MM.1S (cell line): ENCODE measurements around the gene NMB.

Source experiments
- DNase-seq: peaks from one replicate; pipeline ENCODE4 v3.0.0-alpha.2; 2015
- H2AFZ ChIP-seq: fragments of 300-600 bp; sonication (generic); 2 replicates; pipeline ENCODE4 v1.6.0; 2016; ENCODE audit warnings: antibody characterized with exemption, low read length
- H3F3A ChIP-seq: fragments of 300-600 bp; sonication (generic); 2 replicates; pipeline ENCODE4 v1.6.1; 2016; ENCODE audit warnings: mild to moderate bottlenecking, antibody characterized with exemption, low read length, moderate library complexity, mixed read lengths; ENCODE audit not compliant: insufficient read depth
- H3K27ac ChIP-seq: fragments of 300-600 bp; sonication (generic); 2 replicates; pipeline ENCODE4 v1.5.1; 2016; ENCODE audit warnings: mild to moderate bottlenecking, low read length
- H3K27me3 ChIP-seq: fragments of 300-600 bp; sonication (generic); replicated peaks from 2 replicates; pipeline ENCODE4 v1.6.0; 2016; ENCODE audit warnings: low read length; ENCODE audit not compliant: insufficient read depth
- H3K36me3 ChIP-seq: fragments of 300-600 bp; sonication (generic); replicated peaks from 2 replicates; pipeline ENCODE4 v1.6.1; 2016; ENCODE audit warnings: mild to moderate bottlenecking, low read length, mixed read lengths; ENCODE audit not compliant: insufficient read depth
- H3K4me1 ChIP-seq: fragments of 300-600 bp; sonication (generic); 2 replicates; pipeline ENCODE4 v1.6.1; 2016; ENCODE audit warnings: low read length, mixed read lengths
- H3K4me2 ChIP-seq: fragments of 300-600 bp; sonication (generic); 2 replicates; pipeline ENCODE4 v1.6.0; 2016; ENCODE audit warnings: low read depth, low read length
- H3K4me3 ChIP-seq: fragments of 300-600 bp; sonication (generic); 2 replicates; pipeline ENCODE4 v1.5.1; 2016; ENCODE audit warnings: low read length, mixed read lengths
- H3K79me2 ChIP-seq: fragments of 300-600 bp; sonication (generic); 2 replicates; pipeline ENCODE4 v1.6.1; 2016; ENCODE audit warnings: mixed run types, low read length, mixed read lengths
- H3K9ac ChIP-seq: fragments of 300-600 bp; sonication (generic); 2 replicates; pipeline ENCODE4 v1.6.1; 2016; ENCODE audit warnings: low read length, mixed read lengths
- H3K9me2 ChIP-seq: fragments of 300-600 bp; sonication (generic); replicated peaks from 2 replicates; pipeline ENCODE4 v1.6.1; 2016; ENCODE audit warnings: mild to moderate bottlenecking, low read length, mixed read lengths; ENCODE audit not compliant: insufficient read depth
- H3K9me3 ChIP-seq: fragments of 300-600 bp; sonication (generic); replicated peaks from 2 replicates; pipeline ENCODE4 v1.6.1; 2016; ENCODE audit warnings: mild to moderate bottlenecking, low read length, mixed read lengths; ENCODE audit not compliant: insufficient read depth
- H4K20me1 ChIP-seq: fragments of 300-600 bp; sonication (generic); 2 replicates; pipeline ENCODE4 v1.6.1; 2016; ENCODE audit warnings: mild to moderate bottlenecking, low read length, moderate library complexity, mixed read lengths; ENCODE audit not compliant: insufficient read depth
- CTCF ChIP-seq: fragments of 300-600 bp; sonication (generic); IDR thresholded peaks from 2 replicates; pipeline ENCODE4 v1.5.1; 2016; ENCODE audit warnings: antibody characterized with exemption, low read length, mixed read lengths
- EZH2 ChIP-seq: fragments of 300-600 bp; sonication (generic); optimal IDR thresholded peaks from 2 replicates; pipeline ENCODE3; 2017; ENCODE audit warnings: low read depth, mild to moderate bottlenecking, antibody characterized with exemption, low read length, mixed read lengths
- EZH2phosphoT487 ChIP-seq: fragments of 300-600 bp; sonication (generic); IDR thresholded peaks from 2 replicates; pipeline ENCODE4 v1.6.1; 2018; ENCODE audit warnings: antibody characterized with exemption, low read length

The NMB gene

GRCh38 chr15:84648539-84648938 is 9.5 kb downstream of the NMB start:
- Histone ChIP-seq H3K36me3 (0 out of 2 replicates have a peak, but pooled peaks cover 11% of the 10 kb centered on the region), H3K4me1 (no peaks in the 10 kb centered on the region), H3K9me2 (no peaks in the 10 kb centered on the region), H4K20me1 (no peaks in the 10 kb centered on the region), H3F3A (0 out of 2 replicates have a peak, but pooled peaks cover 1% of the 10 kb centered on the region), H3K27me3 (no peaks in the 10 kb centered on the region), H3K4me2 (no peak overlapping the region), H3K9ac (no peak overlapping the region), H3K9me3 (no peaks in the 10 kb centered on the region), H3K79me2 (peaks cover 12% of the 10 kb centered on the region), H3K4me3 (no peak overlapping the region), H3K27ac (no peak overlapping the region), H2AFZ (no peak overlapping the region)
- TF ChIP-seq EZH2phosphoT487: no peak
- TF ChIP-seq CTCF: no peak
- no peak for TF ChIP-seq EZH2
- DNase-seq: no peak

- Histone ChIP-seq H3K36me3 (0 out of 2 replicates have a peak, but pooled peaks cover 11% of the 10 kb centered on the region), H2AFZ (no peak overlapping the region), H3K4me1 (no peaks in the 10 kb centered on the region), H3F3A (no peaks in the 10 kb centered on the region), H3K9me2 (no peaks in the 10 kb centered on the region), H3K79me2 (peaks cover 4% of the 10 kb centered on the region; the same call in 1 of the 2 replicates), H4K20me1 (no peaks in the 10 kb centered on the region), H3K27ac (no peak overlapping the region), H3K4me2 (no peak overlapping the region), H3K9ac (no peak overlapping the region), H3K4me3 (no peak overlapping the region), H3K9me3 (no peaks in the 10 kb centered on the region), H3K27me3 (no peaks in the 10 kb centered on the region)
- no peak for TF ChIP-seq CTCF
- TF ChIP-seq EZH2phosphoT487: no peak
- no peak for TF ChIP-seq EZH2
- no peak for DNase-seq
Measured at GRCh38 chr15:84647726-84648125, 10.3 kb downstream of the NMB start.

- 0 out of 2 replicates have a peak, but pooled peaks cover 11% of the 10 kb centered on the region for H3K36me3 ChIP-seq
- no peaks in the 10 kb centered on the region for H3K4me1 ChIP-seq
- no peaks in the 10 kb centered on the region; the same call in 1 of the 2 replicates for H3F3A ChIP-seq
- no peak for DNase-seq
- TF ChIP-seq CTCF (no peak), EZH2 (no peak), EZH2phosphoT487 (no peak)
- H3K79me2 ChIP-seq: no peaks in the 10 kb centered on the region
- H3K4me3 ChIP-seq: no peak overlapping the region
- H3K4me2 ChIP-seq: no peak overlapping the region
- no peak overlapping the region for H3K9ac ChIP-seq
- H3K27me3 ChIP-seq: no peaks in the 10 kb centered on the region
- H3K27ac ChIP-seq: no peak overlapping the region
- H4K20me1 ChIP-seq: no peaks in the 10 kb centered on the region
- H3K9me3 ChIP-seq: no peaks in the 10 kb centered on the region
- no peaks in the 10 kb centered on the region for H3K9me2 ChIP-seq
- no peak overlapping the region for H2AFZ ChIP-seq
Measured at GRCh38 chr15:84645997-84646396, 12.0 kb downstream of the NMB start.
